SK-N-SH treated with all-trans-retinoic acid at 6 μM for 48 hours (cell line): ENCODE measurements around the gene PSRC1.

Experiments used
- ATAC-seq: fragments of 200-7000 bp; cut with Tn5 transposase; 3 replicates; pipeline ENCODE4 v1.9.1; 2020; ENCODE audit warnings: mild to moderate bottlenecking, moderate library complexity
- ARNTL ChIP-seq: fragments of 450-650 bp; formaldehyde crosslinking; IDR thresholded peaks from 2 replicates; pipeline ENCODE4 v1.5.0; 2020; ENCODE audit warnings: low read depth, mild to moderate bottlenecking, moderate library complexity, borderline replicate concordance
- BACH2 ChIP-seq: fragments of 250-450 bp; sonication (Bioruptor Pico); IDR thresholded peaks from 2 replicates; pipeline ENCODE4 v1.9.0; 2021; ENCODE audit warnings: mild to moderate bottlenecking, borderline replicate concordance
- CSDC2 ChIP-seq: fragments of 250-450 bp; sonication (Bioruptor Pico); IDR thresholded peaks from 2 replicates; pipeline ENCODE4 v1.5.0; 2020; ENCODE audit warnings: mild to moderate bottlenecking, moderate library complexity
- ESRRG ChIP-seq: fragments of 250-450 bp; sonication (Bioruptor Pico); IDR thresholded peaks from 2 replicates; pipeline ENCODE4 v1.6.1; 2021; ENCODE audit warnings: mild to moderate bottlenecking
- GLIS3 ChIP-seq: fragments of 250-450 bp; sonication (Bioruptor Pico); IDR thresholded peaks from 2 replicates; pipeline ENCODE4 v1.5.0; 2020; ENCODE audit warnings: mild to moderate bottlenecking, moderate library complexity
- OSR1 ChIP-seq: fragments of 250-450 bp; sonication (Bioruptor Pico); IDR thresholded peaks from 2 replicates; pipeline ENCODE4 v1.8.0; 2022; ENCODE audit warnings: moderate library complexity, mild to moderate bottlenecking, inconsistent platforms
- RARB ChIP-seq: fragments of 250-450 bp; sonication (Bioruptor Pico); IDR thresholded peaks from 2 replicates; pipeline ENCODE4 v1.8.0; 2021; ENCODE audit warnings: mild to moderate bottlenecking, moderate library complexity
- SNAI2 ChIP-seq: fragments of 250-450 bp; sonication (Bioruptor Pico); IDR thresholded peaks from 2 replicates; pipeline ENCODE4 v1.5.0; 2020; ENCODE audit warnings: mild to moderate bottlenecking, moderate library complexity
- TOX ChIP-seq: fragments of 250-450 bp; sonication (Bioruptor Pico); IDR thresholded peaks from 2 replicates; pipeline ENCODE4 v1.8.0; 2021; ENCODE audit warnings: mild to moderate bottlenecking, moderate library complexity, borderline replicate concordance
- ZC3H10 ChIP-seq: fragments of 250-450 bp; sonication (Bioruptor Pico); IDR thresholded peaks from 2 replicates; pipeline ENCODE4 v1.5.1; 2021; ENCODE audit warnings: mild to moderate bottlenecking, moderate library complexity
- ZFP3 ChIP-seq: fragments of 250-450 bp; sonication (Bioruptor Pico); IDR thresholded peaks from 2 replicates; pipeline ENCODE4 v1.5.0; 2020; ENCODE audit warnings: mild to moderate bottlenecking, moderate library complexity
- ZFP30 ChIP-seq: fragments of 450-650 bp; formaldehyde crosslinking; IDR thresholded peaks from 2 replicates; pipeline ENCODE4 v1.5.0; 2022; ENCODE audit warnings: mild to moderate bottlenecking, moderate library complexity
- ZNF565 ChIP-seq: fragments of 450-650 bp; formaldehyde crosslinking; conservative IDR thresholded peaks from 2 replicates; pipeline ENCODE4 v1.5.0; 2020; ENCODE audit warnings: low read depth, mild to moderate bottlenecking, moderate library complexity
- ZNF70 ChIP-seq: fragments of 450-650 bp; formaldehyde crosslinking; IDR thresholded peaks from 2 replicates; pipeline ENCODE4 v1.5.0; 2020; ENCODE audit warnings: mild to moderate bottlenecking, moderate library complexity
- ZNF8 ChIP-seq: fragments of 450-650 bp; formaldehyde crosslinking; IDR thresholded peaks from 2 replicates; pipeline ENCODE4 v1.5.0; 2020; ENCODE audit warnings: mild to moderate bottlenecking, moderate library complexity
- TF ChIP-seq, protein P1 (sequence below): fragments of 250-450 bp; sonication (Bioruptor Pico); IDR thresholded peaks from 2 replicates; pipeline ENCODE4 v1.5.1; 2020; ENCODE audit warnings: low read depth, mild to moderate bottlenecking, moderate library complexity
- TF ChIP-seq, protein P2 (sequence below): fragments of 250-450 bp; sonication (Bioruptor Pico); IDR thresholded peaks from 2 replicates; pipeline ENCODE4 v1.8.0; 2021; ENCODE audit warnings: low read depth, mild to moderate bottlenecking, moderate library complexity, borderline replicate concordance
- TF ChIP-seq, protein P3 (sequence below): fragments of 250-450 bp; sonication (Bioruptor Pico); IDR thresholded peaks from 2 replicates; pipeline ENCODE4 v1.5.0; 2020; ENCODE audit warnings: mild to moderate bottlenecking, moderate library complexity
- TF ChIP-seq, protein P4 (sequence below): fragments of 250-450 bp; sonication (Bioruptor Pico); IDR thresholded peaks from 2 replicates; pipeline ENCODE4 v1.8.0; 2020; ENCODE audit warnings: mild to moderate bottlenecking, moderate library complexity, borderline replicate concordance
- TF ChIP-seq, protein P5 (sequence below): fragments of 250-450 bp; sonication (Bioruptor Pico); IDR thresholded peaks from 2 replicates; pipeline ENCODE4 v1.5.1; 2021; ENCODE audit warnings: mild to moderate bottlenecking, moderate library complexity

The PSRC1 gene

DNA sequence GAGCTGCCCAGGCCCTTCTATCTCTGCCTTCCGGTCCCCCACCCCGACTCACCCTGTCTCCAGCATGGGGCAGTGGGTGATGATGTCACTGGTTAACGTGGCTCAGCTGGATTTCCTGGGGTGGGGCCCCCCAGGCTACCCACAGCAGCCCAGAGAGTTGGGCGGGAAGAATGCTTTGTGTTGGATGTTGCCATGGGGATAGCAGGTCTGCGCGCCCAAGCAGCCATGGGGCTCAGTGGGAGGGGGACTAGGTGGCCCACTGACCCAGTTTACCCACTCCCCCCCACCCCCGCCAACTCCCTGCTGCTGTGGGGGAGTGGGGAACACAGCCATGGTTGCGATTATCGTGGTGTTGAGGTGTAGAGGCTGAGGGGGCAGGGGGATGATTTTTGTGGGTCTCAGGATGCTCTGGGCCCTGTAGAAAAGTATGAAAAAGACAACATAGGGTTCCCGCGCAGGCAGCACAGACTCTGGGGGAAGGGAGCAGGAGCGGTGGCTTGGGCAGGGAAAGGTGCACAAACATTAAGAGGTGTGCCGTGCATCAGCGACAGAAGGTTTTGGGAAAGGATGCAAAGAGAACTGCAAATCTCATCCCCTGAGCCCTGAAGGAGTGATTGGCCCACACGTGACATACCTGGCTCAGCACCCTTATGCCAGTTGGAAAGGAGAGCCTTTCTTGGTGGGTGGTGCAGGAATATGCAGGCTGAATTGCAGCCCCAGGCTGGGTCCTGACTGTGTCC is 25.1 kb downstream of the PSRC1 start:
- TF ChIP-seq CSDC2 (CRISPR knock-in tag), result no peak
- no peak for ATAC-seq

DNA sequence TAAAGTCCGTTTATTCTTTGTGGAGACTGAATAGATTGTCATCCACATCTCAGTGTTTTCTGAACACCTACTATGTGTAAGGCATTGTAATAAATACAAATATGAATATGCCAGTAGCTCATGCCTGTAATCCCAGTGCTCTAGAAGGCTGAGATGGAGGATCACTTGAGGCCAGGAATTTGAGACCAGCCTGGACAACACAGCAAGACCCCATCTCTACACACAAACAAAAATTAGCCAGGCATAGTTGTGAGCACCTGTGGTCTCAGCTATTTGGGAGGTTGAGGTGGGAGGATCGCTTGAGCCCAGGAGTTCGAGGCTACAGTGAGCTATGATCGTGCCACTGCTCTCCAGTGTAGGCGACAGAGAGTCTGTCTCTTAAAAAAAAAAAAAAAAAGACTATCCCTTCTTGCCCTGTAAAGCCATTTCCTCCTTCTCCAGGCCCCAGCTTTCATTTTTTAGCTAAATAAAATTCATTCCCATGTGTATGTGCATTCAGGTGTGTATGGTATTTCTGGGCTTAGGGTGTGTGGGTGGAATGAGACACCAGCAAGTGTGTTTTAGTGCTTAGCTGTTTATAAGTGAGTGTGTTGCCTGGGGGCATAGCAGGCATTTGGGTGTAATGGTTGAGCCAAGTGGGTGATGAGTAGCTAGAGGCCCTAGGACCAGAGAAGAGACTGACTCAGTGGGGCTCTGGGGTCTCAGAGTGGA is 25.8 kb downstream of the PSRC1 start:
- TF ChIP-seq, protein P1, sequence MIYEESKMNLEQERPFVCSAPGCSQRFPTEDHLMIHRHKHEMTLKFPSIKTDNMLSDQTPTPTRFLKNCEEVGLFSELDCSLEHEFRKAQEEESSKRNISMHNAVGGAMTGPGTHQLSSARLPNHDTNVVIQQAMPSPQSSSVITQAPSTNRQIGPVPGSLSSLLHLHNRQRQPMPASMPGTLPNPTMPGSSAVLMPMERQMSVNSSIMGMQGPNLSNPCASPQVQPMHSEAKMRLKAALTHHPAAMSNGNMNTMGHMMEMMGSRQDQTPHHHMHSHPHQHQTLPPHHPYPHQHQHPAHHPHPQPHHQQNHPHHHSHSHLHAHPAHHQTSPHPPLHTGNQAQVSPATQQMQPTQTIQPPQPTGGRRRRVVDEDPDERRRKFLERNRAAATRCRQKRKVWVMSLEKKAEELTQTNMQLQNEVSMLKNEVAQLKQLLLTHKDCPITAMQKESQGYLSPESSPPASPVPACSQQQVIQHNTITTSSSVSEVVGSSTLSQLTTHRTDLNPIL, result no peak
- TF ChIP-seq, protein P2, sequence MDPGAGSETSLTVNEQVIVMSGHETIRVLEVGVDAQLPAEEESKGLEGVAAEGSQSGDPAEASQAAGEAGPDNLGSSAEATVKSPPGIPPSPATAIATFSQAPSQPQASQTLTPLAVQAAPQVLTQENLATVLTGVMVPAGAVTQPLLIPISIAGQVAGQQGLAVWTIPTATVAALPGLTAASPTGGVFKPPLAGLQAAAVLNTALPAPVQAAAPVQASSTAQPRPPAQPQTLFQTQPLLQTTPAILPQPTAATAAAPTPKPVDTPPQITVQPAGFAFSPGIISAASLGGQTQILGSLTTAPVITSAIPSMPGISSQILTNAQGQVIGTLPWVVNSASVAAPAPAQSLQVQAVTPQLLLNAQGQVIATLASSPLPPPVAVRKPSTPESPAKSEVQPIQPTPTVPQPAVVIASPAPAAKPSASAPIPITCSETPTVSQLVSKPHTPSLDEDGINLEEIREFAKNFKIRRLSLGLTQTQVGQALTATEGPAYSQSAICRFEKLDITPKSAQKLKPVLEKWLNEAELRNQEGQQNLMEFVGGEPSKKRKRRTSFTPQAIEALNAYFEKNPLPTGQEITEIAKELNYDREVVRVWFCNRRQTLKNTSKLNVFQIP (CRISPR knock-in tag), result no peak
- no peak for TF ChIP-seq ZNF70 (CRISPR knock-in tag)
- no peak for TF ChIP-seq ZFP30 (CRISPR knock-in tag)
- TF ChIP-seq BACH2 (CRISPR knock-in tag), result no peak
- no peak for TF ChIP-seq ARNTL
- TF ChIP-seq ZC3H10 (CRISPR knock-in tag), result no peak
- TF ChIP-seq ESRRG, result no peak
- no peak for TF ChIP-seq CSDC2 (CRISPR knock-in tag)
- no peak for TF ChIP-seq ZNF8 (CRISPR knock-in tag)
- TF ChIP-seq RARB, result no peak
- TF ChIP-seq, protein P3, sequence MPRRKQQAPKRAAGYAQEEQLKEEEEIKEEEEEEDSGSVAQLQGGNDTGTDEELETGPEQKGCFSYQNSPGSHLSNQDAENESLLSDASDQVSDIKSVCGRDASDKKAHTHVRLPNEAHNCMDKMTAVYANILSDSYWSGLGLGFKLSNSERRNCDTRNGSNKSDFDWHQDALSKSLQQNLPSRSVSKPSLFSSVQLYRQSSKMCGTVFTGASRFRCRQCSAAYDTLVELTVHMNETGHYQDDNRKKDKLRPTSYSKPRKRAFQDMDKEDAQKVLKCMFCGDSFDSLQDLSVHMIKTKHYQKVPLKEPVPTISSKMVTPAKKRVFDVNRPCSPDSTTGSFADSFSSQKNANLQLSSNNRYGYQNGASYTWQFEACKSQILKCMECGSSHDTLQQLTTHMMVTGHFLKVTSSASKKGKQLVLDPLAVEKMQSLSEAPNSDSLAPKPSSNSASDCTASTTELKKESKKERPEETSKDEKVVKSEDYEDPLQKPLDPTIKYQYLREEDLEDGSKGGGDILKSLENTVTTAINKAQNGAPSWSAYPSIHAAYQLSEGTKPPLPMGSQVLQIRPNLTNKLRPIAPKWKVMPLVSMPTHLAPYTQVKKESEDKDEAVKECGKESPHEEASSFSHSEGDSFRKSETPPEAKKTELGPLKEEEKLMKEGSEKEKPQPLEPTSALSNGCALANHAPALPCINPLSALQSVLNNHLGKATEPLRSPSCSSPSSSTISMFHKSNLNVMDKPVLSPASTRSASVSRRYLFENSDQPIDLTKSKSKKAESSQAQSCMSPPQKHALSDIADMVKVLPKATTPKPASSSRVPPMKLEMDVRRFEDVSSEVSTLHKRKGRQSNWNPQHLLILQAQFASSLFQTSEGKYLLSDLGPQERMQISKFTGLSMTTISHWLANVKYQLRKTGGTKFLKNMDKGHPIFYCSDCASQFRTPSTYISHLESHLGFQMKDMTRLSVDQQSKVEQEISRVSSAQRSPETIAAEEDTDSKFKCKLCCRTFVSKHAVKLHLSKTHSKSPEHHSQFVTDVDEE (CRISPR knock-in tag), result no peak
- no peak for TF ChIP-seq ZNF565 (CRISPR knock-in tag)
- ATAC-seq, result no peak

DNA sequence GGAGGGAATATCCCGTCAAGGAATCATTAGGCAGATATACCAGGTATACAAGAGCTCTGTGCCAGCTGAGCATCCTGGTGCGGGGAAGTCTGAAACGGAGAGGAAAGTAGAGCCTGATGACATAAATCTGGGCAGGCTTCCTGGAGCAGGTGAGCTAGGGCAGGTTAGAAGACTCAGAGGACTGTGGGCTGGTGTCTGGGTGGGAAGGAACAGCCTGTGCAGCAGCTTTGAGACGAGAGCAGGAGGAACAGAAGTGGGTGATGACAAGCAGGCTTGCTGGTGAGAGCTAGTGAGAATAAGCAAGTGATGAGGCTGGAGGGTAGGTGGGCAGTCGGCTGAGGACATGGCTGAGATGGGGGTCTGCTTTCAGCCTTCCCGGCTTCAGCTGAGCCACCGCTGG is 26.9 kb downstream of the PSRC1 start:
- ATAC-seq, result no peak
- TF ChIP-seq GLIS3 (CRISPR knock-in tag) (no peak), ZFP30 (CRISPR knock-in tag) (no peak), SNAI2 (CRISPR knock-in tag) (no peak), ZNF70 (CRISPR knock-in tag) (no peak), BACH2 (CRISPR knock-in tag) (no peak), OSR1 (CRISPR knock-in tag) (no peak), ZNF565 (CRISPR knock-in tag) (no peak), ARNTL (no peak), ZNF8 (CRISPR knock-in tag) (no peak), ZC3H10 (CRISPR knock-in tag) (no peak), ZFP3 (CRISPR knock-in tag) (no peak), TOX (no peak)
- TF ChIP-seq, protein P1, result no peak
- TF ChIP-seq, protein P4, sequence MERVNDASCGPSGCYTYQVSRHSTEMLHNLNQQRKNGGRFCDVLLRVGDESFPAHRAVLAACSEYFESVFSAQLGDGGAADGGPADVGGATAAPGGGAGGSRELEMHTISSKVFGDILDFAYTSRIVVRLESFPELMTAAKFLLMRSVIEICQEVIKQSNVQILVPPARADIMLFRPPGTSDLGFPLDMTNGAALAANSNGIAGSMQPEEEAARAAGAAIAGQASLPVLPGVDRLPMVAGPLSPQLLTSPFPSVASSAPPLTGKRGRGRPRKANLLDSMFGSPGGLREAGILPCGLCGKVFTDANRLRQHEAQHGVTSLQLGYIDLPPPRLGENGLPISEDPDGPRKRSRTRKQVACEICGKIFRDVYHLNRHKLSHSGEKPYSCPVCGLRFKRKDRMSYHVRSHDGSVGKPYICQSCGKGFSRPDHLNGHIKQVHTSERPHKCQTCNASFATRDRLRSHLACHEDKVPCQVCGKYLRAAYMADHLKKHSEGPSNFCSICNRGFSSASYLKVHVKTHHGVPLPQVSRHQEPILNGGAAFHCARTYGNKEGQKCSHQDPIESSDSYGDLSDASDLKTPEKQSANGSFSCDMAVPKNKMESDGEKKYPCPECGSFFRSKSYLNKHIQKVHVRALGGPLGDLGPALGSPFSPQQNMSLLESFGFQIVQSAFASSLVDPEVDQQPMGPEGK (CRISPR knock-in tag), result no peak
- TF ChIP-seq, protein P5, sequence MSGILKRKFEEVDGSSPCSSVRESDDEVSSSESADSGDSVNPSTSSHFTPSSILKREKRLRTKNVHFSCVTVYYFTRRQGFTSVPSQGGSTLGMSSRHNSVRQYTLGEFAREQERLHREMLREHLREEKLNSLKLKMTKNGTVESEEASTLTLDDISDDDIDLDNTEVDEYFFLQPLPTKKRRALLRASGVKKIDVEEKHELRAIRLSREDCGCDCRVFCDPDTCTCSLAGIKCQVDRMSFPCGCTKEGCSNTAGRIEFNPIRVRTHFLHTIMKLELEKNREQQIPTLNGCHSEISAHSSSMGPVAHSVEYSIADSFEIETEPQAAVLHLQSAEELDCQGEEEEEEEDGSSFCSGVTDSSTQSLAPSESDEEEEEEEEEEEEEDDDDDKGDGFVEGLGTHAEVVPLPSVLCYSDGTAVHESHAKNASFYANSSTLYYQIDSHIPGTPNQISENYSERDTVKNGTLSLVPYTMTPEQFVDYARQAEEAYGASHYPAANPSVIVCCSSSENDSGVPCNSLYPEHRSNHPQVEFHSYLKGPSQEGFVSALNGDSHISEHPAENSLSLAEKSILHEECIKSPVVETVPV (CRISPR knock-in tag), result no peak
